K562 (cell line): ENCODE data around the gene MRPL48. TPM values are rescaled to one million over a fixed set of nuclear protein-coding genes. Genes with fewer than 3 reads are reported as not detected.

Experiments used
- ATF1 ChIP-seq, 2 experiments: fragments of 450-650 bp in 1 of 2; IDR thresholded peaks; 2 replicates each; pipeline ENCODE4 v1.6.1; 2016; ENCODE audit warnings: missing compliant biosample characterization in 1 of 2, missing genetic modification characterization in 1 of 2
- BACH1 ChIP-seq: fragments of 200-800 bp; sonication (Bioruptor generic); IDR thresholded peaks from 2 replicates; pipeline ENCODE4 v1.6.1; 2016; ENCODE audit warnings: missing genetic modification characterization, missing compliant biosample characterization
- CAMTA2 ChIP-seq: fragments of 250-450 bp; sonication (Bioruptor Pico); conservative IDR thresholded peaks from 2 replicates; pipeline ENCODE4 v1.5.1; 2022
- HOXB6 ChIP-seq: fragments of 250-450 bp; sonication (Bioruptor Pico); IDR thresholded peaks from 2 replicates; pipeline ENCODE4 v1.5.1; 2022; ENCODE audit warnings: mild to moderate bottlenecking, borderline replicate concordance
- NELFE ChIP-seq: IDR thresholded peaks from 2 replicates; pipeline ENCODE4 v1.6.1; 2011; ENCODE audit warnings: mild to moderate bottlenecking; ENCODE audit not compliant: insufficient read depth, insufficient read length
- PBX2 ChIP-seq, 2 experiments: IDR thresholded peaks in 1 of 2; conservative IDR thresholded peaks in 1 of 2; 2 replicates each; pipeline ENCODE4 v1.6.1; 2016; ENCODE audit warnings: low read depth in 2 of 2, mild to moderate bottlenecking in 1 of 2, missing compliant biosample characterization in 1 of 2, missing genetic modification characterization in 1 of 2, moderate library complexity in 1 of 2
- POLR2AphosphoS2 ChIP-seq: IDR thresholded peaks from 2 replicates; pipeline ENCODE4 v1.6.1; 2012; ENCODE audit warnings: low read length, improper control_type of control experiment
- POLR3G ChIP-seq: IDR thresholded peaks from 2 replicates; pipeline ENCODE4 v1.6.1; 2011; ENCODE audit not compliant: insufficient read length, insufficient replicate concordance; ENCODE audit errors: extremely low read depth
- PTTG1 ChIP-seq: fragments of 450-650 bp; IDR thresholded peaks from 2 replicates; pipeline ENCODE4 v1.6.1; 2016; ENCODE audit warnings: low read depth, mild to moderate bottlenecking, missing genetic modification characterization, missing compliant biosample characterization
- TCF15 ChIP-seq: fragments of 250-450 bp; sonication (Bioruptor Pico); IDR thresholded peaks from 2 replicates; pipeline ENCODE4 v1.8.0; 2022; ENCODE audit warnings: moderate library complexity, mild to moderate bottlenecking, inconsistent platforms
- TGIF2 ChIP-seq: sonication (generic); formaldehyde crosslinking; IDR thresholded peaks from 2 replicates; pipeline ENCODE4 v1.8.1; 2022; ENCODE audit warnings: mild to moderate bottlenecking, missing genetic modification reagents, moderate library complexity
- ZNF444 ChIP-seq: fragments of 250-450 bp; sonication (Bioruptor Pico); IDR thresholded peaks from 2 replicates; pipeline ENCODE4 v1.4.0; 2020; ENCODE audit warnings: mild to moderate bottlenecking, moderate library complexity
- polyA plus RNA-seq, 8 experiments: library from polyadenylated mRNA; depleted of rRNA in 4 of 8; stranded (reverse) in 5 of 8; unstranded in 3 of 8; fragments of >200 nt; fragmentation: Nextera tagmentation in 2 of 8; fragmentation: Illumina TruSeq in 1 of 8; extraction: Ambion mirVana in 2 of 8; extraction: Trizol in 1 of 8; gene quantifications; 2 replicates each; pipeline versions ENCODE4 v1.2.1 to v1.2.3, GENCODE V29; 2011 to 2014; ENCODE audit warnings: inconsistent platforms in 1 of 8, missing spikeins in 1 of 8
- total RNA-seq, 7 experiments: library from RNA; depleted of rRNA in 6 of 7; stranded (reverse); fragments of >200 nt in 6 of 7; fragmentation: Illumina TruSeq in 2 of 7; extraction: Trizol in 2 of 7; gene quantifications; 2 replicates each; pipeline versions ENCODE4 v1.2.1 to v1.2.3, GENCODE V29; 2011 to 2021; ENCODE audit warnings: low replicate concordance in 1 of 7
- TF ChIP-seq, protein P1 (sequence below), 2 experiments: fragments of 450-650 bp; IDR thresholded peaks; 2 replicates each; pipeline ENCODE4 v1.6.1; 2016
- TF ChIP-seq, protein P2 (sequence below), 2 experiments: fragments of 450-650 bp in 1 of 2; sonication (generic) in 1 of 2; formaldehyde crosslinking in 1 of 2; IDR thresholded peaks in 1 of 2; conservative IDR thresholded peaks in 1 of 2; 2 replicates each; pipeline versions ENCODE4 v1.6.1 to v1.8.1; 2016 to 2023; ENCODE audit warnings: mild to moderate bottlenecking in 2 of 2, moderate library complexity in 2 of 2, inconsistent platforms in 1 of 2, missing genetic modification reagents in 1 of 2
- TF ChIP-seq, protein P3 (sequence below): sonication (generic); formaldehyde crosslinking; IDR thresholded peaks from 2 replicates; pipeline ENCODE4 v1.8.0; 2022; ENCODE audit warnings: mild to moderate bottlenecking, missing genetic modification reagents

MRPL48 gene
- total and polyA plus RNA-seq, 9 of the 15 experiments (the other 6 are each of a cell fraction or from before 2014, with no cell fraction given) = 66.0 to 237 (median 104) TPM

- TF ChIP-seq, protein P1, sequence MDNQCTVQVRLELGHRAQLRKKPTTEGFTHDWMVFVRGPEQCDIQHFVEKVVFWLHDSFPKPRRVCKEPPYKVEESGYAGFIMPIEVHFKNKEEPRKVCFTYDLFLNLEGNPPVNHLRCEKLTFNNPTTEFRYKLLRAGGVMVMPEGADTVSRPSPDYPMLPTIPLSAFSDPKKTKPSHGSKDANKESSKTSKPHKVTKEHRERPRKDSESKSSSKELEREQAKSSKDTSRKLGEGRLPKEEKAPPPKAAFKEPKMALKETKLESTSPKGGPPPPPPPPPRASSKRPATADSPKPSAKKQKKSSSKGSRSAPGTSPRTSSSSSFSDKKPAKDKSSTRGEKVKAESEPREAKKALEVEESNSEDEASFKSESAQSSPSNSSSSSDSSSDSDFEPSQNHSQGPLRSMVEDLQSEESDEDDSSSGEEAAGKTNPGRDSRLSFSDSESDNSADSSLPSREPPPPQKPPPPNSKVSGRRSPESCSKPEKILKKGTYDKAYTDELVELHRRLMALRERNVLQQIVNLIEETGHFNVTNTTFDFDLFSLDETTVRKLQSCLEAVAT (IDR thresholded peaks at IDR 0.05) = peak; percentile 18 to 35; a peak in 1 of 4 replicates
- TF ChIP-seq BACH1 (tag) (0 out of 2 replicates have a peak, but pooled peaks have one; percentile 50), POLR3G (no peak), HOXB6 (CRISPR knock-in tag) (no peak), POLR2AphosphoS2 (no peak; the same call in 1 of the 2 replicates), TCF15 (CRISPR knock-in tag) (no peak), TGIF2 (no peak), PBX2 (CRISPR knock-in tag; IDR thresholded peaks at IDR 0.05; ENCODE audit: low read depth) (no peak), PBX2 (tag; conservative IDR thresholded peaks at IDR 0.05; ENCODE audit: low read depth) (no peak), ATF1 (CRISPR knock-in tag; IDR thresholded peaks at IDR 0.05) (no peak), ATF1 (tag; IDR thresholded peaks at IDR 0.05) (peak; percentile 88), PTTG1 (tag) (no peak; the same call in 1 of the 2 replicates), NELFE (no peak), ZNF444 (CRISPR knock-in tag) (no peak), CAMTA2 (CRISPR knock-in tag) (no peak)
- TF ChIP-seq, protein P2, sequence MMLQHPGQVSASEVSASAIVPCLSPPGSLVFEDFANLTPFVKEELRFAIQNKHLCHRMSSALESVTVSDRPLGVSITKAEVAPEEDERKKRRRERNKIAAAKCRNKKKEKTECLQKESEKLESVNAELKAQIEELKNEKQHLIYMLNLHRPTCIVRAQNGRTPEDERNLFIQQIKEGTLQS (IDR thresholded peaks at IDR 0.05) = no peak; the same call in none of the 2 replicates
- TF ChIP-seq, protein P2 (CRISPR knock-in tag; conservative IDR thresholded peaks at IDR 0.05) = no peak
- TF ChIP-seq, protein P3, sequence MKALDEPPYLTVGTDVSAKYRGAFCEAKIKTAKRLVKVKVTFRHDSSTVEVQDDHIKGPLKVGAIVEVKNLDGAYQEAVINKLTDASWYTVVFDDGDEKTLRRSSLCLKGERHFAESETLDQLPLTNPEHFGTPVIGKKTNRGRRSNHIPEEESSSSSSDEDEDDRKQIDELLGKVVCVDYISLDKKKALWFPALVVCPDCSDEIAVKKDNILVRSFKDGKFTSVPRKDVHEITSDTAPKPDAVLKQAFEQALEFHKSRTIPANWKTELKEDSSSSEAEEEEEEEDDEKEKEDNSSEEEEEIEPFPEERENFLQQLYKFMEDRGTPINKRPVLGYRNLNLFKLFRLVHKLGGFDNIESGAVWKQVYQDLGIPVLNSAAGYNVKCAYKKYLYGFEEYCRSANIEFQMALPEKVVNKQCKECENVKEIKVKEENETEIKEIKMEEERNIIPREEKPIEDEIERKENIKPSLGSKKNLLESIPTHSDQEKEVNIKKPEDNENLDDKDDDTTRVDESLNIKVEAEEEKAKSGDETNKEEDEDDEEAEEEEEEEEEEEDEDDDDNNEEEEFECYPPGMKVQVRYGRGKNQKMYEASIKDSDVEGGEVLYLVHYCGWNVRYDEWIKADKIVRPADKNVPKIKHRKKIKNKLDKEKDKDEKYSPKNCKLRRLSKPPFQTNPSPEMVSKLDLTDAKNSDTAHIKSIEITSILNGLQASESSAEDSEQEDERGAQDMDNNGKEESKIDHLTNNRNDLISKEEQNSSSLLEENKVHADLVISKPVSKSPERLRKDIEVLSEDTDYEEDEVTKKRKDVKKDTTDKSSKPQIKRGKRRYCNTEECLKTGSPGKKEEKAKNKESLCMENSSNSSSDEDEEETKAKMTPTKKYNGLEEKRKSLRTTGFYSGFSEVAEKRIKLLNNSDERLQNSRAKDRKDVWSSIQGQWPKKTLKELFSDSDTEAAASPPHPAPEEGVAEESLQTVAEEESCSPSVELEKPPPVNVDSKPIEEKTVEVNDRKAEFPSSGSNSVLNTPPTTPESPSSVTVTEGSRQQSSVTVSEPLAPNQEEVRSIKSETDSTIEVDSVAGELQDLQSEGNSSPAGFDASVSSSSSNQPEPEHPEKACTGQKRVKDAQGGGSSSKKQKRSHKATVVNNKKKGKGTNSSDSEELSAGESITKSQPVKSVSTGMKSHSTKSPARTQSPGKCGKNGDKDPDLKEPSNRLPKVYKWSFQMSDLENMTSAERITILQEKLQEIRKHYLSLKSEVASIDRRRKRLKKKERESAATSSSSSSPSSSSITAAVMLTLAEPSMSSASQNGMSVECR = peak; percentile 83
Observed at GRCh38 chr11:73787643-73788558, at the start of gene MRPL48 (continued).
